ENCODE results near the gene MPRIP.

DNA sequence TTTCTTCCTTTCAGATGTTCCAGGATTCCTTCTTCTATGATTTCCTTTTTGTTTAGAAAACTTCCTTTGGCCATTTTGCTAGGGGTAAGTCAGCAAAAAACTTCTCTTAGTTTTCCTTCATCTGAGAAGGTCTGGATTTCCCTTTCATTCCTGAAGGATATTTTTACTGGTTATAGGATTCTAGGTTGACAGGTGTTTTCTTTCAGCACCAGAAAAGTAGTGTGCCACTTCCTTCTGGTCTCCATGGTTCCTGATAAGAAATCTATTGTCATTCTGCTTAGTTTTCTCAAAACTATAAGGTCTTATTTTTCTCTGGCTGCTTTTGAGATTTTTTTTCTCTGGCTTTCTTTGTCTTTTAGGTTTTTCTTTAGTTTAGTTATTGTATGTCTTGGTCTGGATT, 27.6 kb downstream of the MPRIP start:
- TF ChIP-seq, protein P1, sequence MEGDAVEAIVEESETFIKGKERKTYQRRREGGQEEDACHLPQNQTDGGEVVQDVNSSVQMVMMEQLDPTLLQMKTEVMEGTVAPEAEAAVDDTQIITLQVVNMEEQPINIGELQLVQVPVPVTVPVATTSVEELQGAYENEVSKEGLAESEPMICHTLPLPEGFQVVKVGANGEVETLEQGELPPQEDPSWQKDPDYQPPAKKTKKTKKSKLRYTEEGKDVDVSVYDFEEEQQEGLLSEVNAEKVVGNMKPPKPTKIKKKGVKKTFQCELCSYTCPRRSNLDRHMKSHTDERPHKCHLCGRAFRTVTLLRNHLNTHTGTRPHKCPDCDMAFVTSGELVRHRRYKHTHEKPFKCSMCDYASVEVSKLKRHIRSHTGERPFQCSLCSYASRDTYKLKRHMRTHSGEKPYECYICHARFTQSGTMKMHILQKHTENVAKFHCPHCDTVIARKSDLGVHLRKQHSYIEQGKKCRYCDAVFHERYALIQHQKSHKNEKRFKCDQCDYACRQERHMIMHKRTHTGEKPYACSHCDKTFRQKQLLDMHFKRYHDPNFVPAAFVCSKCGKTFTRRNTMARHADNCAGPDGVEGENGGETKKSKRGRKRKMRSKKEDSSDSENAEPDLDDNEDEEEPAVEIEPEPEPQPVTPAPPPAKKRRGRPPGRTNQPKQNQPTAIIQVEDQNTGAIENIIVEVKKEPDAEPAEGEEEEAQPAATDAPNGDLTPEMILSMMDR (optimal IDR thresholded peaks at IDR 0.05 in 1 of 3, IDR thresholded peaks at IDR 0.05 in 1 of 3, conservative IDR thresholded peaks at IDR 0.05 in 1 of 3; ENCODE audit: extremely low read depth in 1 of 3, insufficient read depth in 2 of 3, low read length in 3 of 3) = no peak
- TF ChIP-seq EZH2 (IDR thresholded peaks at IDR 0.05; ENCODE audit: low read length) = no peak
